Esophagus squamous epithelium (tissue), 5 donors: ENCODE measurements around the gene SATB2. TPM values are rescaled to one million over a fixed set of nuclear protein-coding genes. Genes with fewer than 3 reads are reported as not detected.
A peak's percentile ranks its signal among the peaks of the same experiment; 100 is the strongest.

Experiments used
- DNase-seq: peaks from one replicate; lab custom pipeline; 2025; lab: John Stamatoyannopoulos, UW
- H3K27ac ChIP-seq, 4 donors: fragments of 200-600 bp; sonication (generic); one replicate each; pipeline ENCODE4 v1.5.1; 2016 to 2019; ENCODE audit warnings: mild to moderate bottlenecking in 1 of 4
- H3K27me3 ChIP-seq, 4 donors: fragments of 200-600 bp; sonication (generic); 1 replicate in 3 of 4; 2 replicates in 1 of 4; pipeline versions ENCODE4 v1.5.1 to v1.6.0; 2017 to 2021; ENCODE audit warnings: antibody characterized with exemption in 1 of 4
- H3K36me3 ChIP-seq, 3 donors: fragments of 200-600 bp; sonication (generic); one replicate each; pipeline ENCODE4 v1.5.1; 2016 to 2019
- H3K4me1 ChIP-seq, 3 donors: fragments of 200-600 bp; sonication (generic); one replicate each; pipeline ENCODE4 v1.5.1; 2017 to 2019
- H3K4me3 ChIP-seq, 4 donors: fragments of 200-600 bp; sonication (generic); 1 replicate in 3 of 4; 2 replicates in 1 of 4; pipeline ENCODE4 v1.5.1; 2016 to 2019; ENCODE audit warnings: mild to moderate bottlenecking in 2 of 4, moderate library complexity in 1 of 4
- H3K9me3 ChIP-seq, 3 donors: fragments of 200-600 bp; sonication (generic); one replicate each; pipeline ENCODE4 v1.5.1; 2016 to 2019
- CTCF ChIP-seq, 6 experiments: fragments of 450-650 bp in 4 of 6; fragments of 200-600 bp in 2 of 6; sonication (generic) in 2 of 6; IDR thresholded peaks; one replicate each; pipeline ENCODE4 v1.5.1; 2016 to 2019; ENCODE audit warnings: antibody characterized with exemption in 6 of 6, mild to moderate bottlenecking in 4 of 6, moderate library complexity in 4 of 6
- POLR2A ChIP-seq, 4 donors: fragments of 450-650 bp; IDR thresholded peaks; one replicate each; pipeline ENCODE4 v1.6.1; 2017; ENCODE audit warnings: antibody characterized with exemption in 4 of 4, mild to moderate bottlenecking in 4 of 4, moderate library complexity in 3 of 4
- WGBS, 2 donors: methylation state at CpG; one replicate each; pipeline ENCODE4 v1.1.5; 2018; 5-methylcytosine and 5-hydroxymethylcytosine counted together
- intact Hi-C: fragments of 100-400 bp; cut with DNase I; formaldehyde crosslinking; loops from one replicate; pipeline ENCODE4 v1.15.0; 2022
- total RNA-seq, 4 donors: library from RNA; depleted of rRNA; stranded (reverse); fragments of >200 nt; gene quantifications; one replicate each; pipeline ENCODE4 v1.1.0, GENCODE V29; 2016
- donor health status: DM: yes; HTN: yes; CAD: no.

SATB2 gene
- total RNA-seq, 4 donors from 2014 or later = 0.87 to 1.1 (median 0.92) TPM

DNA sequence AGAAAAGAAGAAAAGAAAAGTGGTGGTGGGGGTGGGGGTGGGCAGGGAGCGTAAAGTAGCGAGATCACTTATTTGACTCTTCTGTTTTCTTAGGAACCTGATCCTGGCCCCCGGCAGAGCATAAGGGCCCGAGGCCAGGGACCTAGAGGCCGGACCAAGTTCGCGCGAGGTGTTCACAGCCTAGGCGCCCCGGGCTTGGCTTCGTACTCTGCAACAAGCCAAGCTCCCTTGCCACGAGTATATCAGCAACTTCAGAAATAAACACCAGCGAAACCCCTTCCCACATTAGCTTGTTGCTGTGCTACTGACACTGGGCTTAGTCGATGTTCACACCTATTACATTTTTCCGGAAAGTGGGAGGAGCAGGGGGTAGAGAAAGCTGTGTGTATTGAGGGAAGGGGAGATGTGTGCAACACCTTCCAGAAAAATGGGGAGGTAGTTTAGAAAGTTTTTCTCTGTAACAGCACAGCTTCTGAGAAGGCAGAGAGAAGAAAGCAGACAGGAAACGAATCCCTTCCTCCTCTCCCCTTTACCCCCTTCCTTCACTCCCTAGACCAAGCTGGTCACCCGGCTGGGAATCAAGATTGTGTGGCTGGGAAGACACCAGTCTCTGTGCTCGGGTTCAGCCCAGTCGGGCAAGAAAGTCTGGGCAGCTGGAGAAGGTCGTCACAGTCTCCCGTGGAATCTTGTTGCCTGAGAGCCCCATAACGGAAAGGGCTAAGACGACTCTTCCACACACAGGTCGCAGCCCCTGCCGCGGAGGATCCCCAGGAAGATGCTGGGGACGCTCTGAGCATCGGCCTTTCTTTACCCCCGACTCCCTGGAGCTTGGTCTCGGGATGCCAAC is 12.0 kb upstream of the SATB2 start:
- TF ChIP-seq CTCF (IDR thresholded peaks at IDR 0.05) (no peak), POLR2A (IDR thresholded peaks at IDR 0.05) (no peak)
- no peak overlapping the region for H3K27ac ChIP-seq
- peaks cover 10 to 35% (median 15%) of the 10 kb centered on the region in 3 donors for H3K4me1 ChIP-seq
- peaks cover 22 to 100% (median 53%) of the 10 kb centered on the region in 4 donors for H3K27me3 ChIP-seq
- no peak for DNase-seq
- intact Hi-C loops = no loop called here
- 7 to 16% methylated on average over 9 to 17 of the region's 30 CpGs for WGBS, 2 donors
- H3K36me3 ChIP-seq = no peaks in the 10 kb centered on the region
- H3K9me3 ChIP-seq = no peaks in the 10 kb centered on the region
- H3K4me3 ChIP-seq = peak overlapping the region in 1 of 4 donors; percentile 33

DNA sequence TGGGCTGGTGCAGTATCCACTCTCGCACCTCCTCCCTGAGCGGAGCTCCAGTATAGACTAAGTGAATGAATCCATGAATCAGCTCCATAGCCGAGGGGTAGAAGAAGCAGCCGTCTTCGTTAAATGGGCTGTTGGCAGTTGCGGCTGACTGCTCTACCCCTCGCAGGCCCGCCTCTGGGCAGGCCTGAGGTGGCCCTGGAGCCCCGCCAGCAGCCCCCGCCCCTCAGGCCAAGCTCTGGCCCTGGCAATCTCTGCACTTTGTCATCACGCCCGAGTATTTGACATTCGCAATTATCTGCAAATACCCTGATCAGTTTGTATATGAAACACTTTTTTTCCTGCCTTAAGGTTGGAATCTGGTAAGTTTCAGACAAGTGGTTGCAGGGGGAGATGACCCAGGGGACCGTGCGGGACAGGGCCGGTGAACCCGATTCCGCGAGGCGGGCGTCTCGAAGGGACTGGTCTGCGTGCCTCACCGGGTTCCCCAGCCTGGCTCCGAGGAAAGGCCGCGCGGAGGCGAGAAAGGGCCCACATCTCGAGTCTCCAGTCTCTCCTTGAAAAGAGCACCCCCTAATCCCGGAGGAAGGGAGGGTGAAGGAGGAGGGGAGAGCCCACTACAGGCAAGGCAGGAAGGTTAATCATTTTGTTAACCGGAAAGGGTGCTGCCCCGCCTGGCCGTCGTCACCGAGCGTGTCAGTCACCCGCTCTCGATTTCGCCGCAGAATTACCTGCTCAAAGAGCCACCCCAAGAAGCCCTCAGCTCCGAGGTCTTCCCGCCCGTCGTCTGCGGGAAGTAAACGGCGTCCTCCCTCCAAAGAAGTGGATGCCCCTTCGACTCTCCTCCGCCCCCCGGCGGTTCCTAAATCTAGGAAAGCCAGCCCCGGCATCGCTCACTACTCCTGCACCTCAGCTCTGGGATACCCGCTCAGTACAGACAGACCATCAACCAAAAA is 11.1 kb upstream of the SATB2 start:
- no peaks in the 10 kb centered on the region for H3K9me3 ChIP-seq
- H3K36me3 ChIP-seq = no peaks in the 10 kb centered on the region
- peak overlapping the region in 1 of 4 donors; percentile 33 for H3K4me3 ChIP-seq
- 25 to 29% methylated on average over 16 to 21 of the region's 55 CpGs for WGBS, 2 donors
- H3K4me1 ChIP-seq = peaks cover 14 to 44% (median 18%) of the 10 kb centered on the region in 3 donors
- H3K27ac ChIP-seq = no peak overlapping the region
- no peak for TF ChIP-seq POLR2A (IDR thresholded peaks at IDR 0.05)
- no peak for TF ChIP-seq CTCF (IDR thresholded peaks at IDR 0.05)
- H3K27me3 ChIP-seq = peaks cover 31 to 100% (median 61%) of the 10 kb centered on the region in 4 donors
- no peak for DNase-seq
- intact Hi-C loops = no loop called here

DNA sequence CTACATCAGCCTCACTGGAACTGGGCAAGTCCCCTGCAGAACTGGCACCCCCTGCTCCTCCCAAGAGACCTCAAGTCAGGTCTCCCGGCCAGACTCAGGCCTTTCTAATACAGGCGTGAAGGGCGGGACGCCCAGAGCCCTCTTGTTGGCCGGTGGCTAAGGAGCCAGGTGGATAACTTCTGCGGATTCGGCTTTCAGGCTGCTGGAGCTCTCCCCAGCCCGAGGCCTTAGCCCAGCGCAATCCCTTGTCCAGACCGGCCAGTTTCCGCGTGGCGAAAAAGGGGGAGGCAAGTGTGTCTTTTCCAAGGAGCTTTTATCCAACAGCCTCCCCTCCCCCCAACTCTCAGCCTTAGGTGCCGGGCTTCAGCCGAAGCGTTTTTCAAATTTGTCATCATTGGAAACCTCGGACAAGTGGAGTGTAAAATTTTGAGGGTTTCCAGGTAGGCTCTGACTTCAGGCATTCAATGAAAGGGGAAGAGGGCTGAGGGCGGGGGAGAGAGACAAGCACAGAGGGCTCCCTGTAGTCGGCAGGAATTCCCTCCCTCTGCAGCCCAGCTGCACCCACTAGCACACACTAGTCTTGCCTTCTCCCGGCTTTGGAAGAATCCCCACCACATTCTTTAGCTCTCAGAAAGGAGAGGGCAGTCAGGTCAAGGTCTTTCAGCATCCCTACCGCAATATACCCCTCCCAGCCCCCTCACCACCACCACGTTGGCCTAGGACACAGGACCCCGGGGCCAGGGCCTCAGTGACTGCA is 9.5 kb upstream of the SATB2 start:
- H3K9me3 ChIP-seq = no peaks in the 10 kb centered on the region
- H3K4me1 ChIP-seq = peaks cover 20 to 60% (median 32%) of the 10 kb centered on the region in 3 donors
- H3K27me3 ChIP-seq = peaks cover 45 to 100% (median 71%) of the 10 kb centered on the region in 4 donors
- no peak overlapping the region for H3K4me3 ChIP-seq
- TF ChIP-seq POLR2A (IDR thresholded peaks at IDR 0.05) (no peak), CTCF (IDR thresholded peaks at IDR 0.05) (no peak)
- intact Hi-C loops = no loop called here
- no peaks in the 10 kb centered on the region for H3K36me3 ChIP-seq
- DNase-seq = no peak
- H3K27ac ChIP-seq = no peak overlapping the region
- 8 to 15% methylated on average over 2 to 8 of the region's 23 CpGs for WGBS, 2 donors

DNA sequence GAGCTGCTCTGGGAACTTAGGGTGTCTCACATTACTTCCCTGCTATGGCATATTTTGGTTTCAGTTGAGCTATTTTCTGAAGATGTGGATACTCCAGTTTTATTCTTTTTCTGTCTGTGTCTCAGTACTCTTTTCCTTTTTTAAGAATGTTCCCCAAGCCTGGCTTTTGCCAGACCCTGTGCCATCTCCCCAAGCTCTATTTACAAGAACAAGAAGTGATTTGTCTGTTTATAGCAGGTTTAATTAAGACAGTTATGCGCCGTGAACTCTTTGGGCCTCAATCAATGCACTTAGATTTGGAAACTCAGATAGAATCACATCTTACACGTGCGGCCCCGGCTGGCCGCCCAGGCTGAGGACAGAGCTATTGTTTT is 8.9 kb upstream of the SATB2 start:
- intact Hi-C loops = no loop called here
- Histone ChIP-seq H3K4me1 (peaks cover 20 to 65% (median 32%) of the 10 kb centered on the region in 3 donors), H3K36me3 (no peaks in the 10 kb centered on the region), H3K27ac (no peak overlapping the region), H3K9me3 (no peaks in the 10 kb centered on the region), H3K4me3 (no peak overlapping the region), H3K27me3 (peaks cover 49 to 100% (median 77%) of the 10 kb centered on the region in 4 donors)
- TF ChIP-seq CTCF (IDR thresholded peaks at IDR 0.05) = no peak
- TF ChIP-seq POLR2A (IDR thresholded peaks at IDR 0.05) = no peak
- no peak for DNase-seq
- WGBS, 2 donors = 17 to 40% methylated on average over 5 to 6 of the region's 6 CpGs
